ENCODE measurements around the gene MELTF.
A peak's percentile ranks its signal among the peaks of the same experiment; 100 is the strongest.

The MELTF gene

DNA sequence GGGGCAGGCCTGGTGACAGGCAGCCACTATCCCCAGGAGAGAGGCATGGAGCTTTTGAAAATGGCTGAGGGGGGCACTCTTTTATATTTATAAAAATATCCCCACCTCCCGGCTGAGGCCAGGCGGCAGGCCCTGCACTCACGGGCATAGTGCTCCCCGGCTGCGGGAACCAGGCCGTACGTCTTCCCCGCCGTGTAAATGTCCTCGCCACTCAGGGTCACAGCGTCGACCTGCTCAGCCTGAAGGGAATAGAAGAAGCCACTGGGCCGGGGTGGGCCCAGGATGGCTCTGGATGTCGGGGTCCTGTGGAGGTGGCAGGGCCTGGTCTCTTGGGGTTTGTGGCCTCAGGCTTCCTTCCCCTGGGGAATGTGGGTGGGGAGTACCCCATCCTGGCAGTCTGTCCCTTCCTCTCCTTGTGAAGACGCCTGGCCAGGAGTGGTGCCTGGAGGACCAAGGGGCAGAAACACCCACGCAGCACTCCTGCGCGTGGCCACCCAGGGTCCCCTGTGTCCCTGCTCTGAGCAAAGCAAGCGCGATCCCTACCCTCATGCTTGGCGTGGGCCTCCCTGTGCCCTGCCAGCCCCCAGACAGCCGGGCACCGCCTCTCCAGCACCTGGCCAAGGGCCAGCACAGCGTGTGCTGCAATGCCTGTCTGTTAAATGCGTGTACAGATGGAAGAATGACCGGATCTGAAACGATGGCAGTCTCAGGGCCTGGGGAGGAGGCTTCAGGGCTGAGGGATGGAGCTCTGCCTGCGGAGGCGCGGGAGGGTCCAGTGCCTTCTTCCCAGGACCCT, 18.9 kb downstream of the MELTF start:
- no peak for DNase-seq (ENCODE audit: low read depth in 2 of 2)

DNA sequence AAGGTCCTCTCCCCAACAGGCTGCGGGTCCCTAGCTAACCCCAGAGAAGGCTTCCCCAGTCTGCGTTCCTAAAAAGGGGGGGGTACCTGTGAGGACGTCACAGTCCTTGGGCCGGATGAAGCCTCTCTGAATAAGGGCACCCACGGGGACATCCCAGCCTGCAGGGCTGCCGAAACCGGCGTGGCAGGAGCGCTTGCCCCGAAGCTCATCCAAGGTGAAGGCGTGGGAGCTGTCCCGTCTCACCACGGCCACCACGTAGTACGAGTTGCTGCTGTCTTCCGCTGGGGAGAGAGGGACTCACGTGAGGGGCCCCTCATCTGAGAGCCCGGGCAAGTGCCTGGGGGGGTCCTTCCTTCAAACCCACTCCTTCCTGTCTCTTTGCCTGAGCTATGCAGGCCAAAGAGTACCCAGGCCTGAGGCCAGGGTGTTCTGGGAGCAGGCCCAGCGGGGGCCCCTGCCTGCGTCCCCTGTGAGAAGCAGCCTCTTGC, 20.0 kb downstream of the MELTF start:
- DNase-seq (ENCODE audit: low read depth in 2 of 2) = no peak

DNA sequence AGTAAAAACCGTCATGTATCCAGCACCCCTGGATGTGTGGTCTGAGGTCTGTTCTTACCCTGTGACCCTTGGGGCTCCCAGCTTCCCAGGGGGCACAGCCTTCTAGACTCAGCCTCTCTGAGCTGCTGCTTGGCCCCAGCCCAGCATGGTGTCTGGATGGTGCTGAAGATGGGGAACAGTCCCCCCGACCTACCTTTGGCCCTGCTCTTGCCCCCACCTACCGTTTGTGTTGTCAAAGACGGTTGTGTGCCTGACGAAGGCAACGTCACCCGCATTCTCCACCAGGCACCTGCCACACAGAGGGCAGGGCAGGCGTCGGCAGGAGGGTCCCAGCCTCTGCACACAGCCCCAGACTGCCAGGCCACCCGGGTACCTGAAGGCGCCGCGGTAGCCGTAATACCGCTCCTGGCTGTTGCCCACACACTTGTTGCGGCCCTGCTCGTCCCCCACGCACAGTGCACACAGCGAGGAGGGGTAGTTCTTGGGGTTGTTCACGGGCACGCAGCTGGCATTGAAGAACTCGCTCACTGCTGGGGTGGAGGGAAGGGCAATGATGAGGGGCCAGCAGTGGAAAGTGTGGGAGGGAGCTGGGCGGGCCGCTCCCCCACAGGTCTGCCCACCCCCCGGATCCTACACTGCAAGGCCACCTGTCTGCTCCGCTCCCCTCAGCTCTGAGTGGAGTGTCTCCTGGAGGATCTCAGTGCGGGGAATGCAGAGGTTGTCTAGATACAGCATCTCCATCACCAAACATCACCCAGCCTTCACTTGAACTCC, 21.0 kb downstream of the MELTF start:
- no peak for DNase-seq (ENCODE audit: low read depth in 2 of 2)

GRCh38 chr3:197007953-197008352, 21.7 kb downstream of the MELTF start:
- no peak for DNase-seq (ENCODE audit: low read depth in 2 of 2)

- DNase-seq (ENCODE audit: low read depth in 2 of 2) = no peak
These were observed 22.2 kb downstream of the MELTF start for GRCh38 chr3:197007296-197007940.

DNA sequence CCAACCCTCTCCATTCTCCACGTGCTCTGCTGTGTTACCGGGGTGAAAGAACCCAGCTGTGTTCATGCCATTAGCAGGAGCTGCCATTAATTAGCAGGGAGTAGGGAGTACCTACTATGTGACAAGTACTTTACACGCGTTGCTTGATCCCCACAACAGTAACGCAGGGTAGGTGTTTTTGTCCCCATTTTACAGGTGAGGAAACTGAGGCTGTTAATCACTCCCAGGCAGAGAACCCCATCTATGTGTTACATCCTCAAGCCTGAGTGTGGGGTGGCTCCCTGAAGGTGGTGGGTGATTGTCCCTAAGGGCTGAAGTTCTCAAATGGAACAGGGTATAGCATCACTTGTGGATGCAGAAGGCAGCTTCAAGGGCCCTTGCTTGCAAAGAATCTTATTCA, 22.8 kb downstream of the MELTF start:
- no peak for DNase-seq (ENCODE audit: low read depth in 2 of 2)

DNA sequence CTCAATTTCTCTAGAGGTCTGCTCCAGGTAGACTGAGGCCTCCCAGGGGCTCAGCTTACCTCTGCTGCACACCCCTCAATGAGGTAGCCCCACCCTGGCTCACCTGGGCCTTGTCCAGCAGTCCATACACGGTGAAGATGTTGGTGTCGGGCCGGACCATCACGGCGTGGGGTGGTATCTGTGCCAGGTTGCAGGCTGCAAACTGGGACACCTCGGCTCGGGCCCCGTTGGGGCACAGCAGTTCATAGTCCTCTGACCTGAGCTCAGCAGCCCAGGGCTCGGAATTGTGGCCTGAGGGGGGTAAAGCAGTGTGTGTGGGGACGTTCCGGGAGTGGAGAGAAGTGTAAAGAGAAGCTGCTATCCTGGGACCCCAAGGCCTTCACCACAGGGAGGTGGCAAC, 23.2 kb downstream of the MELTF start:
- DNase-seq (ENCODE audit: low read depth in 2 of 2) = no peak

- DNase-seq (ENCODE audit: low read depth in 2 of 2) = peak in 1 of 2 donors; percentile 16
These were observed 25.9 kb downstream of the MELTF start for GRCh38 chr3:197003461-197004385.

DNA sequence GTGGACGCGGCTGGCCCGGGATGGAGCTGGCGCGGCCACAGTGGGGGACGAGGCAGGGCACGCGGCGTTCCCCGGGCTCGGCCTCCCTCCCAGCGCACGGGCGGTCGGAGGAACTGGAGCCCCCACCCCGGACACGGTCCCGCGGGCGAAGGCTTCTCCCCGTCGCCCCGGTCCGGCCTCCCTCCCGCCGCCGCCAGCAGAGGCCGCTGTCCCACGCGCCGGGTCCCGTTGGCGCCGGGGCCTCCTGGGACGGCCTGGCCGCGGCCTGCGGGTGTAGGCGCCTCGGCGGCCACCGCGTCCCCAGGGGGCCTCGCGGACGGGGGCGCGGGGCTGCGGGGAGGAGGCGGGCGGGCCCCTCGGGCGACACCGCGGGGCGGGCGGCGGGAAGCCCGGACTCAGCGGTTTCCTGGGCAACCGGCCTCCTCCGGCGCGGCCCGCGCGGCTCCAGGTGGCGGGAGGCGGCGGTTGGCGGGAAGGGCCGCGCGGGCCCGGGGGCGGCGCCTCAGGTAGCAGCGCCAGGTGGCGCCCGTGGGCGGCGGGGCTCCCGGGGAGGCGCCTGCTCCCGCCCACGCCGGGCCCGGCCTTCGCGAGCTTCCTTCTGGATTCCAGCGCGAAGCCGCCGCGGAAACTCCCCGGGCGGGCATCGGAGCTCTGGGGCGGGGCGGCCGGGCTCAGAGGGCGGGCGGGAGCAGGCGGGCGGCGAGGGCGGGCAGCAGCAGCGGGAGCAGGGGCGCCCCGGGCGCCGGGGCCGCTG, 26.7 kb downstream of the MELTF start:
- peak; percentile 59 to 72 for DNase-seq (ENCODE audit: low read depth in 2 of 2)

DNA sequence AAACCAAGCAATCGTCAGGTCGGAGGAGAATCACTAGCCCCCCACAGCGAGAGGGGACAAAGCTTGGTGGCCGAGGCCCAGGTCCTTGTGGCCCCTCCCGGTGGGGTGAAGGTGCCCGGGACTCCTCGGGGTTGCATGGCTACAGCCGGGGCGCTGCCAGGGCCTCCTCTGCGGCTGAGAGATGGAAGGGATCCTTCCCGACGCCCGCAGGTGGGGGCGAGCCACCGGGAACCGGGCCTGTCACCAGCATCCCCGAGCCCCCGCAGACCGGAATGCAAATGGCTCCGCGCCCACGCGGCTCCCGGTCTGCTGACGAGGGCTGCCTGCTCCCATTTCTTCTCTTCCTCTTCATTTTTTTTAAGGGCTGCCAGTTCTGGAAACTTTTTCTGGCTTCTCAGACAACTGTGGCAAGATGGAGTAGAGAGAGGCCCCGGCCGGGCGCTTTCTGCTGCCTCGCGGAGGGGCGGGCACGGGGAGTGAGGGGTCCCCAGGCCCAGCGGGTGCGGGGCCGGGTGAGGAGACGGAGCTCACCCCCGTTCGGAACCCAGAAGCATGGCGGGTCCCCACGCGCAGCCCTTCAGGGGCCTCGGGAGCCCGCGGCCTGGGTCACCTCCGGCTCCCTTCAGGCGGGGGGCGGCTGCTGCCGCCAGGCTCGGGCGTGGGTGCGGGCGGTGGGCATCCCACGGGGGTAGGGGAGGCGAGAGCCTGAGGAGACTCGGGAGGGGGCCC, 27.5 kb downstream of the MELTF start:
- no peak for DNase-seq (ENCODE audit: low read depth in 2 of 2)

DNA sequence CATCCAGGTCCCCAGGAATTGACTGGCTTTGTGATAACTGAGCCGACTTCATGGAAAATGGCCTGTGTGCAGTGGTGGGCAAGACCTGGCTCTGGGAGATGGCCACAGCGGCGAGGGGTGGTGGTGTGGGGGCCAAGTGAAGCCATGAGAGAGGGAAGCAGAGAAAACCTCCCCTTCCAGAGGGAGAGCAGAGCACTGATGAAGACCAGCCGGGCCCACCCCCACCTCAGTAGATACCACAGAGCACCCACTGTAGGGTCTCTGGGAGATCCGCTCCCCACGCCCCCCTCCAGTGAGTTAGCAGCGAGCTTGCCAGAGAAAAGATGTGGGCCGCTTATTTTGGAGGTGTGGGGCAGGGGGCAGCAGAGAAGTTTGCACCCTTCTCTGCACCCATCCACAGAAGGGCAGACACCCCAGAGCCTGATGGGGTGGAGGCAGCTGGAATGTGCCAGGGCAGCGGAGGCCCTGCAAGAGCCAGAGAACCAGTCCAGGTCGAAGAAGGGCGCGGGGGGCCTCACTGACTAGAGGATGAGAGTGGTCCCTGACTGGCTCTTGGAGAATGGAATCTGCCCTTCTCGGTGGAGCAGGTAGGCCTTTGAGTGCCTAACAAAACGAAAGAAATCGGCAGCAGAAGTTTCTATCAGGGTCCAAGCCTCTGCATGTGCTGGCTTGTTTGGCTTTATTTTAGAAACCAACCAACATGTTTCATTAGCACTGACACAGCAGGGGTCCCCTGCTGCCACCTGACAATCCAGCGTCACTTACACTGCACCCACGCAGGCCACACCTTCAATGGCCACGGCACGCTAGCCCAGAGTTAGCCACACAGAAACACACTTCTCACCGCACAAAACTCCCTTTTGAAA, 28.3 kb downstream of the MELTF start:
- no peak for DNase-seq (ENCODE audit: low read depth in 2 of 2)

DNA sequence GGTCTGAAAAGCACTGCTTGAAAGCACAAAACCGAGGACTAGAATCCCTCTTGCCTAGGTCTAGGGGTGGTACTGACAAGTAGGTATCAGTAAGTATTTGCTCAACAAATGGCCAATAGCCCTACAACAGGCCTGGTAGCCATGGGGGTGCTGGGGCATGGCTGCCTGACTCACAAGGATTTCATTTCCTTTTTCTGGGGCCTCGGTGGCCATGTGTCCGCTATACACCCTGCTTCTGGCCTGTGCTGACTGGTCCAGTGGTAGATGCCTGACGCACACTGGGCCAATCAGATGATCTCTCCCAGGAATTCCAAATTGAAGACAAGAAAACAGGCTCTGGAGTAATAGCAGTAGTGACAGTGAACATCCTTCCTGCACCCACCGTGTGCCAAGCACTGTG, 29.4 kb downstream of the MELTF start:
- DNase-seq (ENCODE audit: low read depth in 2 of 2) = no peak

GRCh38 chr3:196998966-196999760, 30.5 kb downstream of the MELTF start:
- no peak for DNase-seq (ENCODE audit: low read depth in 2 of 2)

GRCh38 chr3:196997311-196997710, 32.3 kb downstream of the MELTF start:
- DNase-seq (ENCODE audit: low read depth in 2 of 2) = no peak

DNA sequence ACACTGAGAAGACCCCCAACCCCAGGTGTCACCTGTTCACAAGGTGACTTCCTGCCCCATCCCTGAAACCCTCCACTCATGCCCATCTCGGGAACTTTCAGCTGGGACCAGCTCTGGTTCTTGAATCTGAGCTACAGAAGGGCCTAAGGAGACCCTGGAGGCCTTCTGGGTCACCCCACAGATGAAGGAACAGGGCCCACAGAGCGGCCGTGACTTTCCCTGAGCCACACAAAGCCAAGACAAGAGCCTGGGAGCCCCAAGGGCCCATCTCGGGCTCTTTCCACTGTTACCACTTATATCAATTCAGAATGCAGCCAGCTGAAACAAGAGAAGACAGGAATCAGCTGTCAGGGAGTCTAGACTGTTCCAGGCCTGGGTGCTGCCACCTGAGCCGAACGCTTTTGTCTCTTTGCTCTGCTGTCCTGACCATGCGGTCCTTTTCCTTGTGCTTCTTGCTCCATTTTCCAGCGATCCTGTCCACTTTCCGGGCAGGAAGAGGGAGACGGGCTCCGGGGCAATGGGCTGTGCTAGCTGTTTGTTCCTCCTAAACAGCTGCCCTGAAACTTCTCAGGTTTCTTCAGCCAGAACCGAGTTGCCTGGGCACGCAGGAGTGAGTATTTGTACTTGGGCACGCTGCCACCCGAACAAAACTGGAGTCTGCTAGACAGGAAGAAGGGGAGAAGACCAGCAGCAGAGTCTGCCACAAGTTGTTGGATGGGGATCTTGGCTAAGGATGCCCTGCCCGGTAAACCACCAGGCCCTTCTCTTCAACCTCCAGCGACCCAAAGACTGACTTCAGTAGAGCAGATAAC, 33.0 kb downstream of the MELTF start:
- no peak for DNase-seq (ENCODE audit: low read depth in 2 of 2)

DNA sequence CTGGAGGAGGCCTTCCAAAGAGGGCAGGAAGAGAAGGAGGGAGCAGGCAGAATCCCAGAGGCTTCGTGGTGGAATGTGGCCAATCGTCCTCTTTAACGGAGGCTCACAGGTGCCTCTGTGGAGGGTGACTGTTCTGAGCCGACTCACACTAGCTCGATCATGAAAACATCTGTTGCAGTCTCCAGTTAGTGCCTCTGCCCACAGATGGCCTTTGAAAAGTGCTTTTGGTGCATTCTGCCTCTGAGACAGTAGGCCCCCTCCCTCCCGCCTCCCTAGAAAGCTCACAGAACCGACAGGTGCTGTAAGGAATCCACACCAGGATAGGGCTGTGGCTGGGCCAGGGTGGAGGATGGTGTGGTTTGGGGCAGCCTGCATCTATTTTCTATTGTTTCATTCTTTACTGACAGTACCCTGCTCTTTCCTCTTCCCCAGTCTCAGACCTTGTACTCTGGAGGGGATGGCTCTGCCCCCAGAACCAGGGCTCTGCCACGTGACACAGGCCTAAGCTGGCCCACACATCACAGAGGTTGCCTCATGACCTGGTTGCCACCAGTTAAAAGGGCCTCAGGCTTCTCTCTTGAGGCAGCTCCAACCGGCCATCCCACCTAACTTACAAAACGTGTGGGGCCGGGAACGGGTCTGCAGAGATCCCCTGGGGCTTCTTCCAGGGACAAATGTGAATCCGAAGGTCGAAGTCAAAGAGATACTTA, 33.8 kb downstream of the MELTF start:
- DNase-seq (ENCODE audit: low read depth in 2 of 2) = no peak

GRCh38 chr3:196995027-196995426, 34.6 kb downstream of the MELTF start:
- no peak for DNase-seq (ENCODE audit: low read depth in 2 of 2)

Data from stimulated activated CD4-positive, alpha-beta T cell treated with anti-CD3 and anti-CD28 coated beads, Interleukin-15, amount 100 ng/mL, for 48 hours (primary cell).